GM18511 (cell line): ENCODE measurements around the gene SDS.

ENCODE experiments used
- ATAC-seq: cut with Tn5 transposase; IDR thresholded peaks from one replicate; pipeline ENCODE4 v1.9.1; 2021; ENCODE audit warnings: mild to moderate bottlenecking, moderate library complexity; ENCODE audit not compliant: unreplicated experiment

SDS gene

DNA sequence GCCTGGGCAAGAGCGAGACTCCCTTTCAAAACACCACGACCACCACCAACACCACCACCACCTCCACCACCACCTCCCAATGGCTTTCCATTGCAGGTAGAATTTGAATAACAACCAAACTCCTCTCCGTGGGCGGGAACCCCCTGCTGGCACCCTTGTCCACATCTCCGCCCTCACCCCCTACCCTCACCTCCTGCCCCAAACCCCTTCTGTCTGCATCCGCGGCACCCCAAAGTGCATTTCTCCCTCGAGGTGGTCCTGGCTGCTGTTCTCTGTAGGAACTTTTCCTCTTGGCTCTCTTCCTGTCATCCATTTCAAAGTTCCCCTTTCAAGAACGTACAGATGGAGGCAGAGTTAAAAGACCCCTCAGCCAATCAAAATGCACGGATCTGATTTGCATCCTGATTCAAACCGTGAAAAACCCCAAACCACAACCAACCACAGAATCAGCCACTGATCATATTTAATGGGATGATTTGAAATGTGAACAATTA, 22.3 kb upstream of the SDS start:
- ATAC-seq = no peak

DNA sequence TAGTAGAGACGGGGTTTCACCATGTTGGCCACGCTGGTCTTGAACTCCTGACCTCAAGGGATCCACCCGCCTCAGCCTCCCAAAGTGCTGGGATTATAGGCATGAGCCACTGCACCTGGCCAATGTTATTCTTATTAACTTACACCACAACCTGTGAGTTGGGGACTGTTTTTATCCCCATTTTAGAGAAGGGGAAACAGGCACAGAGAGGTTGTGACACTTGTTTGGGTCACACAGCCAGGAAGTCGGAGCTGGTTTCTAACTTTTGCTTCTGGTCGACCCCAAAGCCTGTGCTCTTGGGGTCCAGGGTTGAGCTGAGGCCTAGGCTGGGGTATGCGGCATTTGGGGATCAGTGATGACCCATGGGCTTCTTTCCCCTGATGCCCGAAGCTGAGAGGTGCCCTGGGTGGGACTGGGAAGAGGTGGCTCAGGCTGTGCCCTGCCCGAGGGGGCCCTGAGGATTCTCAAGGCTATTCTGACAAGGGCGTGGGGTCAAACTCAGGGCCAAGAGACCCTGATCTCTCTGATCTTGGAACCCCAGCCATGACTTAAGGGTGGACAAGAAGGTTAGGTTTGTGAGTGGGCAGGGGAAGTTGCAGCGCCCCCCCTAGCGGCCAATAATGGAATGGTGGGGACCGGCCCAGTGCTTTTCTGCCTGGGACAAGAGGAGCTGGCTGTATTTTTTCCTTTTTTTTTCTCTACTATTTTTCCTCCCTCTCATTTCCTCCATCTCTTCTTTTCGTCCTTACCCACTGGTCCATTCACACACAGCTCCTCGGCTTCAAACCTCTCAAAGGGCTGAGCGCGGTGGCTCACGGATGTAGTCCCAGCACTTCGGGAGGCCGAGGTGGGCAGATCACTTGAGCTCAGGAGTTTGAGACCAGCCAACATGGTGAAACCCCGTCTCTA, 21.5 kb upstream of the SDS start:
- ATAC-seq = no peak

DNA sequence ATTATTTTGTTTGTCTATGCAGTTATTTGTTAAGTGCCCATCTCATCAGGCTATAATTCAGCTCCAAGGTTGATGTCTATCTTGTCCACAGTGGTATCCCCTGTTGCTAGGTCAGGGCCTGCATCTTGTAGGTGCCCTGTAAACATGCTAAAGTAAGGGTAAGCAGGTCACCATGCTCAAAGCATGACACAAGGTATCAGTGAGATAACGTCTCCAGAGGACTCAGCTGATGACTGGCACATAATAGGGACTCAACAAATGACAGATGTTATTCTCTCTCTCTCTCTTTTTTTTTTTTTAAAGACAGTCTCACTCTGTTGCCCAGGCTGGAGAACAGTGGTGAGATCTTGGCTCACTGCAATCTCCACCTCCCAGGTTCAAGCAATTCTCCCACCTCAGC, 20.8 kb upstream of the SDS start:
- ATAC-seq = no peak

DNA sequence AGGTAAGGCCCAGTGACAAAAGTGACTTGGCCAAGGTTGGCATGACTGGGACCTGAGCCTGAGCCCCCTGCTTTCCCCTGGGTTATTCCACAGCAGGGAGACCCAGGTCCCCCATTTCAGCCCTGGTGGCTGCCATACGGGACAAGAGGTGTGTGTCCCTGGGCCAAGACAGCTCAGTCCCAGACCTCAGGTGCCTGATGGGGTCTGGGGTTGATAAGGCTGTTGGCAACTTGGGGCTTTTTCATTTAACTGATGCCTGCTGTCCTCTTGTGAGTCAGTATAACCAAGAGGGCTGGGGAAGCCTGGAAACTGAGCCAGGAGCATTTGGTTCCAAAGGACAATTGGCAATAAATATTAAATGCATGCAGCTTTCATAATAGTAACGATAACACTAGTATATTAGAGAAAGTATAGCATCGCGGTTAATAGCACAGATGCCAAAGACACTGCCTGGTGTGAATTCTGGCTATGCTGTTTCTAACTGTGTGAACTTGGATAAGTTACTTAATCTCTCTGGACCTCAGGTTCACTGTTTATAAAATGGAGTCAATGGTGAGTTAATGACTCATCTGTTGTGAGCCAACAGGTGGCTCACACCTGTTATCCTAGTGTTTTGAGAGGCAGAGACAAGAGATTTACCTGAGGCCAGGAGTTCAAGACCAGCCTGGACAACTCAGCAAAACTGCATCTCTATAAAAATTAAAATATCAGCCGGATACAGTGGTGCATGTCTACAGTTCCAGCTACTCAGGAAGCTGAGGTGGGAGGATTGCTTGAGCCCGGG, 19.4 kb upstream of the SDS start:
- ATAC-seq = no peak

DNA sequence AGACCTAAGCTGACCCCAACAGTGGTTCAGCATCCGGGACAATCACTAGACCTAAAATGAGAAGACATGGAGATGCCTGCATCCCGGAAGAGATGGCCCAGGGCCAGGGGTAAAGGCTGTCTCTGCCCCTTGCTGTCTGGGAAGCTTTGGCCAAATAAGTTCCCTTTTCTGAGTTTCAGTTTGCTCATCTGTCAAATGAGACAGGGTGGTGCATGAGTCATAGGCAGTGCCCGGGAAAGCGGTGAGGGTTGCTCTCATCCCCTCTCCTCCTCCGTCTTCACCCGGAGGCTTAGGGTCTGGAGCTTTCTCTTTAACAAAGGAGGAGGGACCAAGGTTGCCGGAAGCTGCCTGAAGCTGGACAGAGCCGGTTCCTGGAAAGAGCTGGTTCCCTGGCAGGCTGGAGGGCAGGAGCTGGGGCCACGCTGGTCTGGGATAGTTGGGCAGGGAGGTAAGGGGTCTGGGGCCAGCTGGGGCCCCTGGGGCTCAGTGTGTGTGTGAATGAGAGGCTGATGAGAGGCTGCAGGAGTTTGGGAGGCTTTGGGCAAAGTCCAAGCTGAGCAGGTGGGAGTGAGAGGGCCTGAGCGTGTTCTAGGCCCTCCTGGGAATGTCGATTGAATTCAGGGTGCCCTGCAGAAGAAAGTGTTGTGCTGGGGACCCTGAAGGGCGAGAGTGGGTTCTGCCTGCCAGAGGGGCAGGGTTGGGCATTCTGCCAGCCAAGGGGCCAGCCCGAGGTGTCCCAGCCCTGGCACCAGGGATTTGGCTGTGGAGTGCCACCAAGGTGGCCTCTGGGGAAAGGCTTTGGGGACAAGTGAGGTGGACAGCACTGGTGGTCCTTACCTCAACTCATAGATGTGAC, 18.6 kb upstream of the SDS start, which contains the start of gene SDSL:
Gene SDSL, plus strand, starts transcription at position 351 of the 856 bp plus-strand sequence. CDS start 5,603 bp downstream, outside the sequence.
- peak; percentile 86 for ATAC-seq

DNA sequence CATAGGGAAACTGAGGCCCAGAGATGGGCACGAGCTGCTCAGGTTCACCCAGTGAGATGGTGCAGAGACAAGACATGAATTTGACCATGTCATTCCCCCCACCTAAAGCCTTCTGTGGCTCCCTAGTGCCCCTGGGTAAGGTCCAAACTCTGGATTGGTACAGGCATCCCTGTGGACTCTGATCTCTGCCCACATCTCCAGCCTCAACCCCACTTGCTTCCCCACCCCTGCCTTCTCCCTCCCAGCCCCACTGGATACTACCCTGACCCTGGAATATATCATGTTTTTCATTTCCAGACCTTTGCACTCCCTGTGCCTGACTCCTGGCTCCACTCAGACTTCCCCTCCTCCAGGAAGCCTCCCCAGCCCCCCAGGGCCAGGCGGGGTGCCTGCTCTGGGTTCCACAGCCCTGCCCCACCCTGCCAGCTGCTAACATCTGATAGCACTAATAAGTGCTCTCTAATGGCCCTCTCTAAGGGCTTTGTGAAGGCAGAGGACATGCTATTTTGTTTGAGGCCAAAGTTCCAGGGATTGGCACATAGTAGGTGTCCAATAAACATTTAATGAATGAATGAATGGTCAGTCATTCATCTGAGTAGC, 17.4 kb upstream of the SDS start:
- no peak for ATAC-seq

DNA sequence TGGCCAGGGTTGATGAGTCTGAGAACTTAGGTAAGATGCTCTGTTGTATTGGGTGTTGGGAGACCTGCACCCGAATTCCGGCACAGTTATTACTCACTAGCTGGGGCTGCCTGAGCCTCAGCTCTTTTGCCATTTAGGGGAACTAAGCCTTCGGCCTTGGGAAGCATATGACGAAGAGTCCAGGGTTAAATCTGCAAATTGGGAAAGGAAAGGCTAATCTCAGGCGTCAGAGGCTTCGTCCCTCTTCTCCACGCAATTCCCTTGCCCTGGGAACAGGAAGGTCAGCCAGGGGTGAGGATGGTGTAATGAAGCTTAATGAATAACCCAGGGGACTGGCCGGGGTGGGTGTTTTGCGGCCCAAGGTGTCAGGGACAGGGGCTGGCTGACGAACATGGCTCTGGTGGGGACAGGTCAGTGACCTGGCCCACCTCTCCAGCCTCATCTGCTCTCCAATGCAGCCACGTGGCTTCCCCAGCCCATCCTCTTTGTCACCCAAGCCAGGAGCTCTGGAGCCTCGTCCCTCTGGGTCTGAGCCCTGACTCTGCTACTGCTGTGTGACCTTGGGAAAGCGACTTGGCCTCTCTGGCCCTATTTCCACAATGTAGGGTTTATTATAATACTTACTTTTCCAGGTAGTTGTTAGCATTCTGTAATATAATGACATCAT, 14.7 kb upstream of the SDS start:
- ATAC-seq = no peak

DNA sequence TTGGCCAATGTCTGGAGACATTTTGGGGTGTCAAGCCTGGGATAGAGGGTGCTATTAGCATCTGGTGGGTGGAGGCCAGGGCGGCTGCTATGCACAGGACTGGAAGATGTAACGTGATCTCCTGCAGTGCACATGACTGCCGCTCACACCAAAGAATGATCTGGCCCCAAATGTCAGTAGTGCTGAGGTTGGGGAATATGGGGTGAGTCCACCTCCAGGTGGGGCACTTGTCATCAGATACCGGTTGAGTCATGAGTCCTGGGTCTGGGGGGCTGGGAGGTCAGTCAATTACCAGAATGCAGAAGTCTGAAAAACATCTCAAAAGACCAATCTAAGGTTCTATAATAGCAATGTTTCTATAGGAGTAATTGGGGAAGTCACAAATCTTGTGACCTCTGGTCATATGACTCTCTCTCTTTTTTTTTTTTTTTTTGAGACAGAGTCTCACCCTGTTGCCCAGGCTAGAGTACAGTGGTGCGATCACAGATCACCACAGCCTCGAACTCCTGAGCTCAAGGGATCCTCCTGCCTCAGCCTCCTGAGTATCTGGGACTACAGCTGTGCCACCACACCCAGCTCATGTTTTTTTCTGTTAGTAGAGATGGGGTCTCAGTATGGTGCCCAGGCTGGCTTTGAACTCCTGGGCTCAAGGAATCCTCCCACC, 12.5 kb upstream of the SDS start:
- no peak for ATAC-seq

DNA sequence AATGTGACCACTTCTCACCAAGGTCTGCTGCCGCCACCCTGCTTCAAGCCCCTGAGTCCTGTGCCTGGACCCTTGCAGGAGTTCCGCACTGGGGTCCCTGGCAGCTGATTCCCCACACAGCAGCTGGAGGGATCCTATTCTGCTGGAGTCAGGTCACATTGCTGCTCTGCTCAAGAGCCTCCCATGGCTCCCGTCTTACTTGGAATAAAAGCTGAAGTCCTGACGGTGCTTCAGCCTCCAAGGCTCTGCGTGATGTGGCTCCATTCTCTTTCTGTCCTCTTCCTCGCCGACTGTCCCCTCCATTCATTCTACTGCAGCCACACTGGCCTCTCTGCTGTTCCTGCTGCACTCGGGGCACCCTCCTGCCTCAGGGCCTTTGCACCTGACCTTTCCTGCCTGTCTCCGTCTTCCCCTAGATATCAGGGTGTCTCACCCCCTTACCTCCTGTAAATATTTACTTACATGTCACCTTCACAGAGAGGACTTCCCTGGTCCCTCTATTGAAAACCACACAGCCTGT, 10.9 kb upstream of the SDS start:
- no peak for ATAC-seq

DNA sequence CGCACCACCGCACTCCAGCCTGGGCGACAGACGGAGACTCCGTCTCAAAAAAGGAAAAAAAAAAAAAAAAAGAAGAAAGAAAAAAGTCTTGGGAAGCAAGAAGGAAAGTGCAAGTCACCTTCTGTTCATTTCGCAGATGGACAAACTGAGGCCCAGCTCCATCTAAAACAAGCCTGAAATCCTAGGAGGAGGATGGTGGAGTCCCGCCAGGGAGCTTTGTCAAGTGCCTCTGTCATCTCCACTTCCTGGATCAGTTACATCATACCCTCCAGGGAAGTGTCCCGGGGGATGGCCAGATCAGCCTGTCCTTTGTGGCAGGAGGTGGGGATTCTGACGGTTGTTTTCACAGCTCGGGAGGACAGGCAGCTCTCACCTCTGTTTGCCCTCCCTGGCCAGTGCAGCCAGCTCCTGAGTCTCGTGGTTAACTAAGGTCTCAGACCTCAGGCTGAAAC, 9.8 kb upstream of the SDS start:
- ATAC-seq = no peak

DNA sequence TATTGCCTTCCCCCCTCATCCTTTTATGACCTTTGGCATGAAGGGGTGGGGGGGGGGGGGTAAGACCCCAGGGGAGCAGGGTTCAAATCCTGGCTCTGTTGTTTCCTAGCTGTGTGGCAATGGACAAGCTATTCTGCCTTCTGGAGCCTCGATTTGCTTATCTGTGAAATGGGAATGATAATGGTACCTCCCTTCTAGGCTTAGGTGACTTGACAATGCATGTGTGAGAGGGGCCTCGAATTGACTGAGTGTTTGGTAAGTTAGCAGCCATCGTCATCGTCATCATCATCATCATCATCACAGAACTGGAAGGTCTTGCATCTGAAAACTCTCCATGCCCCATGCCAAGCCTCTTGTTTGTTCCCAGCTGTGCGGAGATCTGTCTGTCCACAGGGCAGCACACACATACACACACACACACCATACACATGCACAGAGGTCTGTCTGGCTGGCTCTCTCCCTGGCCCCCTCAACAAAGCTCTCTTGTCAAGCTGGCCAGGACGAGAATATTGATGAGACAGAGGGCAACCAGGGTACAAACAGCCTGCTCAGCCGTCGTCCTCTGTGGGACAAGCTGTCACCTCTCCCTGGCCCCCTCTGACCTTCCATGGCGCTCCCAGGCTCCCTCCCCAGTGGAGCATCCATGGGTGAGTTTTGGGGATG, 5.9 kb upstream of the SDS start:
- no peak for ATAC-seq

DNA sequence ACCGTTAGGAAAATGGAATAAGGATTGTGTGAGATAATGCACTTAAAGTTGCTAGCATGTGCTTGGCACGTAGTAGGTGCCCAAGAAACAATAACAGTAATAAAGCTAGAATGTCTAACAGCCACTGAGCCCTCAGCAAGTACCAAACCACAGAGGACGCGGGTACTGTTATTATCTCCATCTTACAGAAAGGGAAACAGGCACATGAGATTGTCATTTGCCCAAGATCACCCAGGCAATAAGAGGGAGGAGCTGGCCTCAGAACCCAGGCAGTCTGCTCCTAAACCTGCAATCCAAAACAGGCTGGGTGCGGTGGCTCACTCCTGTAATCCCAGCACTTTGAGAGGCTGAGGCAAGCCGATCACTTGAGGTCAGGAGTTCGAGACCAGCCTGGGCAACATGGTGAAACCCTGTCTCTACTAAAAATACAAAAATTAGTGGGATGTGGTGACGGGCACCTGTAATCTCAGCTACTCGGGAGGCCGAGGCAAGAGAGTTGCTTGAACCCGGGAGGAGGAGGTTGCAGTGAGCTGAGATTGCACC, 5.1 kb upstream of the SDS start:
- no peak for ATAC-seq

DNA sequence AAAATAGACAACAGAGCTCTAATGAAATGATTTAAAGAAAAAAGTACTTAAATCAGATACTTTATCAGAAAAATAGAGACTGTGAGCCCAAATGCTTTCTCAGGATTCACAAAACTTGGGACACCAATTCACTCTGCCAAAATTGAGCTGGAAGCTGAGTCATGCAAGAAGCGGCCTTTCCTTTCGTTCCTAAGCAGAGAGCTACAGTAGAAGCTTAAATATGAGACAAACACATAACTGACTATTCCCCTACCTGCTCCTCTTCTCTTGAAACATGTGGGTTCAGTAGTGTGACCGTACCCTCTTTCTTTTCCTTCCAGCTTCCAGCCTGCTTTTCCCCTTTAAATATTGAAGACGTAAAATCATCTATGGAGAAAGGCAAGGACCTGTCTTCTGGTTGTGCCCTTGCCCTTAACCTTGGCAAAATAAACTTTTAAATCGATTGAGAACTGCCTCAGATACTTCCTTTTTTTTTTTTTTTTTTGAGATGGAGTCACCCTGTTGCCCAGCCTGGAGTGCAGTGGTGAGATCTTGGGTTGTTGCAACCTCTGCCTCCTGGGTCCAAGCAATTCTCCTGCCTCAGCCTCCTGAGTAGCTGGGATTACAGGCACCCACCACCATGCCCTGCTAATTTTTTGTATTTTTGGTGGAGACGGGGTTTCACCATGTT, 4.4 kb upstream of the SDS start:
- no peak for ATAC-seq

DNA sequence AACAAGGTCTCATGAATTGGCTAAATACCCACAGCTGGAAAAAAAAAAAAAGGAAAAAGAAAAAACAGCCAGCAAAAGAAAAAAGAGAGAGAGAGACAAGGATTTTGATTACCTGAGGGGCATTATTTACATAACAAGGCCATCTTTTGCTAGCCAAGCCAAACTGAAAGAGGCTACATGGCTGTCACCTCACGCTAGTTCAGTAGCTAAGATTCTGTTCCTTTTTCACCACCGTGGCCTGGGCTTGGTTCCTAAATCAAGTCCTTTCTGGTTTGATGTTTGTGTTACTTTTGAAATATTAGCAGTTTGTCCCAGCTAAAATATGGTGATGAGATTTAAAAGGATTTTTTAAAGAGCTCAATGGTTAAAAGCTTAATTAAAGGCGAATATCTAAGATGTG, 2.0 kb upstream of the SDS start:
- no peak for ATAC-seq

DNA sequence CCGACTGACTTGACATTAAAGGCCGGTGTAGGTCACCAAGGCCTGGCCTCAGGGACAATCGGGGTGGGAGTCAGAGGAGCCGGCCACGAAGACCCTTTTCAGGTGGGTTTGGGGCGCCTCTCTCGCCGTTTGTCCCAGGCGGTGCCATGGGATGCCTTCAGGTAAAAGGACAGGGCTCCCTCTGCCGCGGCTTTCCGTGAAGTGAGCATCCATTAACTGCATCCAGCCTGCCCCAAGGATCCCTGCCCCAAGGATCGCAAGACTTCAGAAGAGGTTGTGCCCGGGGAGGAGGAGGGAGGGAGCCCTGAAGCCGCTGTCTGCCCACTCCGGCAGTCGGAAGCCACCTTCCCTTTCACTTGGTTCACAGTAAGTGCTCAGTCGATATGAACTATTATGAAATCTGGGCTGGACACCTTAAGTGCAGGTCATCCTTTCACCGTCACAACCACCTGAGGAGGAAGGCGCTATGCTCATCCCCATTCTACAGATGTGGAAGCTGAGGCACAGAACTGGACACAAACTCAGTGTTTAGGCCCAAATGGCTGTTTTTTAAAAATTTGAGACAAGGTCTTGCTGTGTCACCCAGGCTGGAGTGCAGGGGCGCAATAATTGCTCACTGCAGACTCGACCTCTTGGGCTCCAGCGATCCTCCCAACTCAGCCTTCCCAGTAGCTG, 964 bp downstream of the SDS start:
- ATAC-seq = no peak

DNA sequence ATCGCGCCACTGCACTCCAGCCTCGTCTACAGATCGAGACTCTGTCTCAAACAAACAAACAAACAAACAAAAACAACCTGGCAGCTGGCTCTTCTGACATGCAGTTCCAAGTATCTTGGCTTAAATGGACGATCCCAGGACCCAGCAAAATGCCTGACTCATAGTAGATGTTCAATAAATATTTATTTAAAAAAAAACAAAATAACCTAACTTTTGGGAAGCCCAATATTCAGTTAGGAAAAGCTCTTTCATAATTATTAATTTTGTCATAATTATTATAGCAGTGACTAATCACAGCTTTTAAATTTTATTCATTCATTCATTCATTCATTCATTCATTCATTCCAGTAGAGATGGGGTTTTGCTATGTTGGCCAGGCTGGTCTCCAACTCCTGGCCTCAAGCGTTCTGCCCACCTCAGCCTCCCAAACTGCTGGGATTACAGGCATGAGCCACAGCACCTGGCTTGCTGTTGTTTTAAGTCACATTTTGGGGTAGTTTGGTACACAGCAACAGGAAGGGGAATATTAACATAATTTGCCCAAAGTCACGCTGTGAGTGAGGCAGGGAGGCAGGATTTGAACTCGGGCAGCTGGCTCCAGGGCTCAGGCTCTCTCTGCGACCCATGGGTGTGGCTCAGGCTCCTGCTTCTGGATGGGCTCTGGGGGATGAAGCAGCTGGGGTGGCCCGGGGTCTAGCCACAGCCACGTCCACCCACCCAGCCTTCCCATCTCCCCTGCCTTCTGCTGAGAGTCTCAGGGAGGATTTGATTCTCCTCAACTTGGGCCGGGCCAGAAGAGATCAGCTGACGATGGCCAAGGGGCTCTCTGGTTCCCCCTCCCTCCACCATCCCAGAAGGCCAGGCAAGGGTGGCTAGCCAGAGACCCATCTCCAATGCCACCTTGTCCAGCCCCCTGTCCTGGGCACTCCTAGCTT, 2.4 kb downstream of the SDS start:
- no peak for ATAC-seq
